GM10266 (cell line): ENCODE results near the gene ACTR2.

Source experiments
- DNase-seq: peaks from one replicate; pipeline ENCODE4 v3.0.0; 2012; ENCODE audit errors: extremely low spot score
- TF ChIP-seq, protein P1 (sequence below): IDR thresholded peaks from 2 replicates; pipeline ENCODE4 v1.5.1; 2012; ENCODE audit warnings: mild to moderate bottlenecking, low read depth; ENCODE audit not compliant: control insufficient read depth, insufficient read depth; ENCODE audit errors: missing control alignments

Gene ACTR2

DNA sequence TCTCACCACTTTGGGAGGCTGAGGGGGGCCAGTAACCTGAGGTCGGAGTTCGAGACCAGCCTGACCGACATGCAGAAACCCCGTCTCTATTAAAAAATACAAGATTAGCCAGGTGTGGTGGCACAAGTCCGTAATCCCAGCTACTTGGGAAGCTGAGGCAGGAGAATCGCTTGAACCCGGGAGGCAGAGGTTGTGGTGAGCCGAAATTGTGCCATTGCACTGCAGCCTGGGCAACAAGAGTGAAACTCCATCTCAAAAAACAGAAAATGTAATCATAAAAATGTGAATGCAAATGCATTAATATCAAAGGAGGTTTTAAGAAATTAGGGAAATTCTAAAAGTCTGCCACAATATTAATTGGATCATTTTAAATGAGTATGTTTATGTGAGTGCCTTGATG, 45.7 kb downstream of the ACTR2 start:
- DNase-seq: no peak
- TF ChIP-seq, protein P1, sequence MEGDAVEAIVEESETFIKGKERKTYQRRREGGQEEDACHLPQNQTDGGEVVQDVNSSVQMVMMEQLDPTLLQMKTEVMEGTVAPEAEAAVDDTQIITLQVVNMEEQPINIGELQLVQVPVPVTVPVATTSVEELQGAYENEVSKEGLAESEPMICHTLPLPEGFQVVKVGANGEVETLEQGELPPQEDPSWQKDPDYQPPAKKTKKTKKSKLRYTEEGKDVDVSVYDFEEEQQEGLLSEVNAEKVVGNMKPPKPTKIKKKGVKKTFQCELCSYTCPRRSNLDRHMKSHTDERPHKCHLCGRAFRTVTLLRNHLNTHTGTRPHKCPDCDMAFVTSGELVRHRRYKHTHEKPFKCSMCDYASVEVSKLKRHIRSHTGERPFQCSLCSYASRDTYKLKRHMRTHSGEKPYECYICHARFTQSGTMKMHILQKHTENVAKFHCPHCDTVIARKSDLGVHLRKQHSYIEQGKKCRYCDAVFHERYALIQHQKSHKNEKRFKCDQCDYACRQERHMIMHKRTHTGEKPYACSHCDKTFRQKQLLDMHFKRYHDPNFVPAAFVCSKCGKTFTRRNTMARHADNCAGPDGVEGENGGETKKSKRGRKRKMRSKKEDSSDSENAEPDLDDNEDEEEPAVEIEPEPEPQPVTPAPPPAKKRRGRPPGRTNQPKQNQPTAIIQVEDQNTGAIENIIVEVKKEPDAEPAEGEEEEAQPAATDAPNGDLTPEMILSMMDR: no peak

DNA sequence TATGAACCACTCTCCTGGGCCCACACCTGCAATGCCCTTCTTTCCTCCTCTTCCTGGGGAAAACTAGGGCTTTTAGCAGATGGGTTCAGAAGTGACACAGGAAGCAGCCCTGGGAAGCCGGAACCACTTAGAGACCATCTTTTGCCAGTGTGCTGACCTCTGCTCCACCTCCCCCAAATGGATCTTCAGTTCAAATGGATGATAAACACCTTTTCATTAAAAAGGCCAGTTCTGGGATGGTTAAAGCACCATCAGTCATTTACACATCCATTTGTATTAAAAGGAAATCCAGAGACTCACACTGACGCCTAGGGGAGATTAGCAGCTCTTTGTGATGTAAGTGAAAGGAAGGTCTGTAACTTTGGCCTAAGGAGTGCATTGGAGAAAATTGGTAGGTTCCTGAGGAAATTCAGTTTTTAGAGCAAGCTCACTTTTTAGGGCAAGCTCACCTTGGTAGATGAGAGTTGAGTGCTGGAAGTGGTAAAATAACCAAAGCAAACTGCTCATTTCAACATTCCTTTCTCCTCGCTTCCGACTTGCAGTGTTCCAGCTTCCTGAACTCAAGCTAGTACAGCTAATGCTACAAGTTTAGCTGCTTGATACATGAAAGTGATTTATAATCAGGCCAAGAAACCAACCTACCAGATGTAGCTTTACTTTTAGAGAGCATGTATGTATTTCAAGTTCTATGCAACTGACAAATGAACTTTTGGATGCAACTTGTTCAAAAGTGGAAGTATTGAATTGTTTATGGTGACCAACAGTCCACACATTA, 47.7 kb downstream of the ACTR2 start:
- no peak for DNase-seq
- TF ChIP-seq, protein P1: no peak

DNA sequence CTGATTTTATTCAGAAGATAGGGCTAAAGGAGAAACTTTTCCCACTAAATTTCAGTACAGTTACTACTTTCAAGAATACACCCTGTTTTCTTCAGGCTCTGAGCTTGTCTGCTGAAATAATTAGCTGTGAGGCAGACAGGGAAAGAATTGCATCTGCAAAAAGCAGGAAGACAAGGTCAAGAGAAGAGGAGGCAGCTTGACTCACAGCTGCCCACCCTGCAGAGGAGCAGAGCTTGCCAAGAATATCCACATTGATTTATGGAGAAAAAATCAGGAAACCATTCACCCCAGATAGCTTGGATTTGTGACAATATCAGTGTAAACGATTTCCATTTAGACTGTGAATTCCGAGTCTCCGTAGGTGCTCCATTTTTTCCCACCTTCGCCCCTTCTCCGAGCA, 49.0 kb downstream of the ACTR2 start:
- TF ChIP-seq, protein P1: no peak
- no peak for DNase-seq

DNA sequence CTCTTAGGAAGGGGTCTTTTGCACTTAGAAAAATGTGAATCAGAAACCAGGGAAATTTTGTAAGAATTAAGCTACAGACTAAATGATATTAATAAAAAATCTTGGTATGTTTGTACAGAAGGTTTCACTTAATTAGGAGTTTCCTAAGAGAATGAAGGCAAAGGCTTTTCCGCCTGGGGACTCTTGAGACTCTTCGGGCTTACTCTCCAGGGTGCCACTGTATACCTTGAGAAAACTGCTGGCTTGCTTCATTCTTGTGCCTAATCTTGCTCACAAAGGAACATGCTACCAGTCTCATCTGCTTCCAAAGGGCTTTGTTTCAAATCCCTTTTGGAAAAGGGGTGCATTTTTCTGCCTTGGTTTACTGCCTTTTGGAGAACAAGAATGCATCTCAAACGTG, 49.5 kb downstream of the ACTR2 start:
- TF ChIP-seq, protein P1: no peak
- no peak for DNase-seq

DNA sequence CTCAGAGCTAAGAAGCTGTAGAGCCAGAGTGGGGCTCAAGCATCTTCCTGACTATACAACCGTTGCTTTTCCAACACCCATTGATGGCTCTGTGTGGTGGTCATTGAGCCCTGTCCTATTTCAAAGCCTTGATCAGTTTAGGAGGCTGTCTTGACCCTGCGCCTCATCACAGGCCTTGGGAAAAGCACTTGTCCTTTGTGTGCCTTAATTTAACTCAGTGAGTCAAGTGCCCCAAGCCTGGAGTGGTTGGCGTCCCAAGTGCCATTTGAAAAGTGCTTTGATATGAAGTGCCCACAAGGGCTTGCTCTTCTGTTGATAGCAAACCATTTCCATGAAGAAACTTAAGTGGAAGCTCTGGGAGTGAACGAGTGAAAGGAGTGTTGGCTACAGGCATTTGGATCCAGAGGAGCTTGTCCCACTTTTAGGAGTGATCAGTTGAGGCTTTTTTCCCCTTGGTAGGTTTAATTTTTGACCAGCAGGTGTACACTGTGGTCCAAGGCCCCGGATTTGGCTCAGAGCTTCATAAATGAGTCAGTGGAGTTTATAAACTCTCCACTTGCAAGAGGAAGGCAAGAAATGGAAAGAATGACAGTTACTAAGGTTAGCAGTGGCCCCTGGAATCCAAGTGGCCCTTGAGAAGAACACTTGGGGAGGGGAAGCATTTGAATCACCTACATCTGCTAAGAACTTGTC, 50.3 kb downstream of the ACTR2 start:
- no peak for DNase-seq
- TF ChIP-seq, protein P1: no peak

DNA sequence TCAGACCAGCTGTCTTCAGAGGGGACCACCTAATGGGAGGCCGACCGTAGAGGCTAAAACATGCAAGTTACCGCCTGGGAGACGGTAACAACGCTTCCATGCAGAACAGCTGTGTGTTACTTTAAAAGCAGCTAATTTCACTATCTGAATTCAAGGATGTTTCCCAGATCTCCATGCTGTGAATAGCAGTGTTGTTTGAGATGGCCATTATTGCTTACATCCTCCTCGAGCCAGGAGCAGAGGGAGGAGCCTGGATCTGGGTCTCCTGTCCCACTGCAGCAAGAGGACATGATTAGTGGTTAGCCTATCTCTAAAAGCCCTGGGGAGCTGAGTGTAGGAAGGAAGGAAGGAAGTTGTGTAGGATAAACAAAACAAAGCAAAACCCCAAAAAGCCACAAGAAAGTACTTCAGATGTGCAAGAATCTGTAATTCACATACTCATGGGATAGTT, 50.9 kb downstream of the ACTR2 start:
- TF ChIP-seq, protein P1: no peak

DNA sequence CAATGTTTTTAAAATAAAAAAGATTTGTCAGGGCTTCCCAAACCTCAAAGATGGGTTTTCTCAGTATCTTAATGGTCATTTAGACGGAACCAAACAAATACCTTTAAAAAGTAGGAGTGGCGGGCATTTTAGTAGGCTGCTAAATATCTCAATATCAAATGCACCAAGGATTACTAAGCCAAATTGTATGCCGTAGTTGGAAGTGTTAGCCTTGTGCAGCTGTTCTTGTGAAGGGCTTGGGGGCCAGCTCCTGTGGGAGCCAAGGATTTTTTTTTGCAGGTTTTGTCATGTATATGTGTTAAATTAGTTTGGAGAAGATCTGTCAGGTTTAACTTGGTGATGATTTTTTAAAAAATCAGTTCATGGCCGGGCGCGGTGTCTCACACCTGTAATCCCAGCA, 52.1 kb downstream of the ACTR2 start:
- no peak for DNase-seq
- TF ChIP-seq, protein P1: no peak

More for the DNA sequence above, 50.9 kb downstream of the ACTR2 start:
- DNase-seq: no peak
